HEK293 (cell line): Measurements from ENCODE around the gene LDLRAD3.

Source experiments
- CTCF ChIA-PET: fragments of 350-600 bp; formaldehyde crosslinking; extraction: SDS; loops from one replicate; lab custom pipeline; 2021; ENCODE audit warnings: antibody characterized with exemption; lab: Yijun Ruan, JAX
- POLR2A ChIA-PET: fragments of 300-600 bp; formaldehyde crosslinking; extraction: SDS; loops from one replicate; lab custom pipeline; 2020; ENCODE audit warnings: antibody characterized with exemption, inconsistent platforms; lab: Yijun Ruan, JAX
- H3K27ac ChIP-seq: fragments of 200-500 bp; sonication (Bioruptor generic); 2 replicates; pipeline ENCODE4 v1.5.1; 2014; ENCODE audit warnings: low read depth, low read length, control low read depth, inconsistent platforms; ENCODE audit errors: extremely low read depth
- H3K36me3 ChIP-seq, 2 experiments: fragments of 200-500 bp in 1 of 2; sonication (Bioruptor generic) in 1 of 2; 1 replicate in 1 of 2; 2 replicates in 1 of 2; pipeline ENCODE4 v1.5.1; 2014 to 2017; ENCODE audit warnings: inconsistent platforms in 2 of 2, low read length in 2 of 2; ENCODE audit not compliant: control insufficient read depth in 2 of 2, insufficient read depth in 1 of 2
- H3K4me1 ChIP-seq: fragments of 200-500 bp; sonication (Bioruptor generic); 2 replicates; pipeline ENCODE4 v1.5.1; 2014; ENCODE audit warnings: mild to moderate bottlenecking, low read length, inconsistent platforms; ENCODE audit not compliant: control insufficient read depth, insufficient read depth
- H3K4me3 ChIP-seq: 2 replicates; pipeline ENCODE4 v1.5.1; 2011; ENCODE audit warnings: low read depth, mild to moderate bottlenecking, control low read depth, low read length, moderate library complexity
- H3K9me3 ChIP-seq: fragments of 200-500 bp; sonication (Bioruptor generic); 2 replicates; pipeline ENCODE4 v1.5.1; 2014; ENCODE audit warnings: low read depth, low read length, inconsistent platforms; ENCODE audit not compliant: control insufficient read depth, insufficient read depth
- MZF1 ChIP-seq: fragments of 450-650 bp; formaldehyde crosslinking; IDR thresholded peaks from 2 replicates; pipeline ENCODE4 v1.5.1; 2017; ENCODE audit warnings: missing biosample characterization, missing genetic modification characterization, borderline replicate concordance
- SALL2 ChIP-seq: fragments of 450-650 bp; formaldehyde crosslinking; IDR thresholded peaks from 2 replicates; pipeline ENCODE4 v1.5.0; 2017; ENCODE audit warnings: missing biosample characterization, mild to moderate bottlenecking, missing genetic modification characterization, borderline replicate concordance
- ZFP37 ChIP-seq: fragments of 450-650 bp; formaldehyde crosslinking; IDR thresholded peaks from 2 replicates; pipeline ENCODE4 v1.5.1; 2016; ENCODE audit warnings: missing biosample characterization, missing genetic modification characterization
- ZFP41 ChIP-seq: fragments of 450-650 bp; formaldehyde crosslinking; IDR thresholded peaks from 2 replicates; pipeline ENCODE4 v1.5.1; 2016; ENCODE audit warnings: missing biosample characterization, missing genetic modification characterization, borderline replicate concordance
- ZNF114 ChIP-seq: fragments of 450-650 bp; formaldehyde crosslinking; IDR thresholded peaks from 2 replicates; pipeline ENCODE4 v1.5.0; 2017; ENCODE audit warnings: missing biosample characterization, missing genetic modification characterization
- ZNF16 ChIP-seq: fragments of 450-650 bp; formaldehyde crosslinking; IDR thresholded peaks from 2 replicates; pipeline ENCODE4 v1.5.1; 2016; ENCODE audit warnings: low read depth, missing biosample characterization, missing genetic modification characterization
- ZNF221 ChIP-seq: fragments of 450-650 bp; formaldehyde crosslinking; IDR thresholded peaks from 2 replicates; pipeline ENCODE4 v1.5.1; 2017; ENCODE audit warnings: missing biosample characterization, missing genetic modification characterization, borderline replicate concordance
- ZNF24 ChIP-seq: fragments of 450-650 bp; formaldehyde crosslinking; IDR thresholded peaks from 2 replicates; pipeline ENCODE4 v1.5.1; 2016; ENCODE audit warnings: missing biosample characterization, missing genetic modification characterization
- ZNF585B ChIP-seq: fragments of 450-650 bp; formaldehyde crosslinking; IDR thresholded peaks from 2 replicates; pipeline ENCODE4 v1.5.1; 2016; ENCODE audit warnings: missing biosample characterization, missing genetic modification characterization
- ZNF707 ChIP-seq: fragments of 450-650 bp; formaldehyde crosslinking; IDR thresholded peaks from 2 replicates; pipeline ENCODE4 v1.5.1; 2016; ENCODE audit warnings: missing biosample characterization, missing genetic modification characterization
- ZNF776 ChIP-seq: fragments of 450-650 bp; formaldehyde crosslinking; IDR thresholded peaks from 2 replicates; pipeline ENCODE4 v1.5.0; 2017; ENCODE audit warnings: missing biosample characterization, missing genetic modification characterization, borderline replicate concordance
- TF ChIP-seq, protein P1 (sequence below): fragments of 450-650 bp; formaldehyde crosslinking; IDR thresholded peaks from 2 replicates; pipeline ENCODE4 v1.5.1; 2016; ENCODE audit warnings: missing biosample characterization, missing genetic modification characterization
- TF ChIP-seq, protein P2 (sequence below): fragments of 450-650 bp; formaldehyde crosslinking; IDR thresholded peaks from 2 replicates; pipeline ENCODE4 v1.5.1; 2017; ENCODE audit warnings: missing biosample characterization, missing genetic modification characterization
- TF ChIP-seq, protein P3 (sequence below): fragments of 450-650 bp; formaldehyde crosslinking; IDR thresholded peaks from 2 replicates; pipeline ENCODE4 v1.5.1; 2016; ENCODE audit warnings: missing biosample characterization, missing genetic modification characterization
- TF ChIP-seq, protein P4 (sequence below): fragments of 450-650 bp; formaldehyde crosslinking; IDR thresholded peaks from 2 replicates; pipeline ENCODE4 v1.5.1; 2016; ENCODE audit warnings: missing biosample characterization, missing genetic modification characterization, borderline replicate concordance
- TF ChIP-seq, protein P5 (sequence below): fragments of 450-650 bp; formaldehyde crosslinking; IDR thresholded peaks from 2 replicates; pipeline ENCODE4 v1.5.1; 2016; ENCODE audit warnings: missing biosample characterization, missing genetic modification characterization, borderline replicate concordance
- TF ChIP-seq, protein P6 (sequence below): fragments of 450-650 bp; formaldehyde crosslinking; IDR thresholded peaks from 2 replicates; pipeline ENCODE4; 2016; ENCODE audit warnings: missing biosample characterization, missing genetic modification characterization

Gene LDLRAD3

DNA sequence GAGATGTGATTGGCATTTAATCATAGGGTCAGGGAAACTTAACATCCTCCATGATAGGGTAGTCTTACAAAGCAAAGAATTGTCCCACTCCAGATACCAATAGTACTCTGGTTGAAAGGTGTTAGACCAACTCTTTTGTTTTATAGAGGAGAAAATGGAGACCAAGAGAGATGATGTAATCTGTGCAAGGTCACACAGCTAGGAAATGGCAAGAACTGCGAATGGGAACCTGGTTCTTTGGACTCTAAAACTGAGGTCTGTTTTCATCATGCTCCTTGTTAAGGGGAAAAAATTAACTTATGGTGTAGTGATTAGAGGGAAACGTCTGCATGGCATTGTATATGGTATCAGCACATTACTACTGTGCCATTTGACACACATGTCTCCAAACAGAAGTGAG, 174.2 kb downstream of the LDLRAD3 start:
- Histone ChIP-seq H3K4me3 (no peak overlapping the region), H3K36me3 (no peaks in the 10 kb centered on the region), H3K9me3 (no peaks in the 10 kb centered on the region), H3K27ac (no peak overlapping the region), H3K4me1 (no peaks in the 10 kb centered on the region)
- ChIA-PET POLR2A (no interaction called here), CTCF (interaction anchor here (0.6 to 1.7 kb wide), 4 partner anchors 14 to 236 kb away, joined by 3 to 7 read pairs (median 4); no protein-coding TSS in a partner anchor)
- TF ChIP-seq ZNF221 (tag by site-specific recombination), result no peak
- TF ChIP-seq, protein P1, sequence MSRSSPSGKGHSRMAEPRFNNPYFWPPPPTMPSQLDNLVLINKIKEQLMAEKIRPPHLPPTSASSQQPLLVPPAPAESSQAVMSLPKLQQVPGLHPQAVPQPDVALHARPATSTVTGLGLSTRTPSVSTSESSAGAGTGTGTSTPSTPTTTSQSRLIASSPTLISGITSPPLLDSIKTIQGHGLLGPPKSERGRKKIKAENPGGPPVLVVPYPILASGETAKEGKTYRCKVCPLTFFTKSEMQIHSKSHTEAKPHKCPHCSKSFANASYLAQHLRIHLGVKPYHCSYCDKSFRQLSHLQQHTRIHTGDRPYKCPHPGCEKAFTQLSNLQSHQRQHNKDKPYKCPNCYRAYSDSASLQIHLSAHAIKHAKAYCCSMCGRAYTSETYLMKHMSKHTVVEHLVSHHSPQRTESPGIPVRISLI, result no peak
- TF ChIP-seq, protein P2, sequence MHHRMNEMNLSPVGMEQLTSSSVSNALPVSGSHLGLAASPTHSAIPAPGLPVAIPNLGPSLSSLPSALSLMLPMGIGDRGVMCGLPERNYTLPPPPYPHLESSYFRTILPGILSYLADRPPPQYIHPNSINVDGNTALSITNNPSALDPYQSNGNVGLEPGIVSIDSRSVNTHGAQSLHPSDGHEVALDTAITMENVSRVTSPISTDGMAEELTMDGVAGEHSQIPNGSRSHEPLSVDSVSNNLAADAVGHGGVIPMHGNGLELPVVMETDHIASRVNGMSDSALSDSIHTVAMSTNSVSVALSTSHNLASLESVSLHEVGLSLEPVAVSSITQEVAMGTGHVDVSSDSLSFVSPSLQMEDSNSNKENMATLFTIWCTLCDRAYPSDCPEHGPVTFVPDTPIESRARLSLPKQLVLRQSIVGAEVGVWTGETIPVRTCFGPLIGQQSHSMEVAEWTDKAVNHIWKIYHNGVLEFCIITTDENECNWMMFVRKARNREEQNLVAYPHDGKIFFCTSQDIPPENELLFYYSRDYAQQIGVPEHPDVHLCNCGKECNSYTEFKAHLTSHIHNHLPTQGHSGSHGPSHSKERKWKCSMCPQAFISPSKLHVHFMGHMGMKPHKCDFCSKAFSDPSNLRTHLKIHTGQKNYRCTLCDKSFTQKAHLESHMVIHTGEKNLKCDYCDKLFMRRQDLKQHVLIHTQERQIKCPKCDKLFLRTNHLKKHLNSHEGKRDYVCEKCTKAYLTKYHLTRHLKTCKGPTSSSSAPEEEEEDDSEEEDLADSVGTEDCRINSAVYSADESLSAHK (tag by site-specific recombination), result no peak
- TF ChIP-seq SALL2 (tag by site-specific recombination), result no peak
- TF ChIP-seq, protein P3, sequence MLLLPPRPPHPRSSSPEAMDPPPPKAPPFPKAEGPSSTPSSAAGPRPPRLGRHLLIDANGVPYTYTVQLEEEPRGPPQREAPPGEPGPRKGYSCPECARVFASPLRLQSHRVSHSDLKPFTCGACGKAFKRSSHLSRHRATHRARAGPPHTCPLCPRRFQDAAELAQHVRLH (tag by site-specific recombination), result no peak
- TF ChIP-seq ZNF24 (tag by site-specific recombination), result no peak
- TF ChIP-seq, protein P4, sequence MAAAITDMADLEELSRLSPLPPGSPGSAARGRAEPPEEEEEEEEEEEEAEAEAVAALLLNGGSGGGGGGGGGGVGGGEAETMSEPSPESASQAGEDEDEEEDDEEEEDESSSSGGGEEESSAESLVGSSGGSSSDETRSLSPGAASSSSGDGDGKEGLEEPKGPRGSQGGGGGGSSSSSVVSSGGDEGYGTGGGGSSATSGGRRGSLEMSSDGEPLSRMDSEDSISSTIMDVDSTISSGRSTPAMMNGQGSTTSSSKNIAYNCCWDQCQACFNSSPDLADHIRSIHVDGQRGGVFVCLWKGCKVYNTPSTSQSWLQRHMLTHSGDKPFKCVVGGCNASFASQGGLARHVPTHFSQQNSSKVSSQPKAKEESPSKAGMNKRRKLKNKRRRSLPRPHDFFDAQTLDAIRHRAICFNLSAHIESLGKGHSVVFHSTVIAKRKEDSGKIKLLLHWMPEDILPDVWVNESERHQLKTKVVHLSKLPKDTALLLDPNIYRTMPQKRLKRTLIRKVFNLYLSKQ (tag by site-specific recombination), result no peak
- TF ChIP-seq, protein P5, sequence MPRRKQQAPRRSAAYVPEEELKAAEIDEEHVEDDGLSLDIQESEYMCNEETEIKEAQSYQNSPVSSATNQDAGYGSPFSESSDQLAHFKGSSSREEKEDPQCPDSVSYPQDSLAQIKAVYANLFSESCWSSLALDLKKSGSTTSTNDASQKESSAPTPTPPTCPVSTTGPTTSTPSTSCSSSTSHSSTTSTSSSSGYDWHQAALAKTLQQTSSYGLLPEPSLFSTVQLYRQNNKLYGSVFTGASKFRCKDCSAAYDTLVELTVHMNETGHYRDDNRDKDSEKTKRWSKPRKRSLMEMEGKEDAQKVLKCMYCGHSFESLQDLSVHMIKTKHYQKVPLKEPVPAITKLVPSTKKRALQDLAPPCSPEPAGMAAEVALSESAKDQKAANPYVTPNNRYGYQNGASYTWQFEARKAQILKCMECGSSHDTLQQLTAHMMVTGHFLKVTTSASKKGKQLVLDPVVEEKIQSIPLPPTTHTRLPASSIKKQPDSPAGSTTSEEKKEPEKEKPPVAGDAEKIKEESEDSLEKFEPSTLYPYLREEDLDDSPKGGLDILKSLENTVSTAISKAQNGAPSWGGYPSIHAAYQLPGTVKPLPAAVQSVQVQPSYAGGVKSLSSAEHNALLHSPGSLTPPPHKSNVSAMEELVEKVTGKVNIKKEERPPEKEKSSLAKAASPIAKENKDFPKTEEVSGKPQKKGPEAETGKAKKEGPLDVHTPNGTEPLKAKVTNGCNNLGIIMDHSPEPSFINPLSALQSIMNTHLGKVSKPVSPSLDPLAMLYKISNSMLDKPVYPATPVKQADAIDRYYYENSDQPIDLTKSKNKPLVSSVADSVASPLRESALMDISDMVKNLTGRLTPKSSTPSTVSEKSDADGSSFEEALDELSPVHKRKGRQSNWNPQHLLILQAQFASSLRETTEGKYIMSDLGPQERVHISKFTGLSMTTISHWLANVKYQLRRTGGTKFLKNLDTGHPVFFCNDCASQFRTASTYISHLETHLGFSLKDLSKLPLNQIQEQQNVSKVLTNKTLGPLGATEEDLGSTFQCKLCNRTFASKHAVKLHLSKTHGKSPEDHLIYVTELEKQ, result no peak
- no peak for TF ChIP-seq ZNF585B (tag by site-specific recombination)
- TF ChIP-seq ZNF776, result no peak
- no peak for TF ChIP-seq ZFP37 (tag by site-specific recombination)
- no peak for TF ChIP-seq ZNF114 (tag by site-specific recombination)
- TF ChIP-seq, protein P6, sequence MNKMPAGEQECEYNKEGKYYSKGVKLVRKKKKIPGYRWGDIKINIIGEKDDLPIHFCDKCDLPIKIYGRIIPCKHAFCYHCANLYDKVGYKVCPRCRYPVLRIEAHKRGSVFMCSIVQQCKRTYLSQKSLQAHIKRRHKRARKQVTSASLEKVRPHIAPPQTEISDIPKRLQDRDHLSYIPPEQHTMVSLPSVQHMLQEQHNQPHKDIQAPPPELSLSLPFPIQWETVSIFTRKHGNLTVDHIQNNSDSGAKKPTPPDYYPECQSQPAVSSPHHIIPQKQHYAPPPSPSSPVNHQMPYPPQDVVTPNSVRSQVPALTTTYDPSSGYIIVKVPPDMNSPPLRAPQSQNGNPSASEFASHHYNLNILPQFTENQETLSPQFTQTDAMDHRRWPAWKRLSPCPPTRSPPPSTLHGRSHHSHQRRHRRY (tag by site-specific recombination), result no peak
- TF ChIP-seq ZNF707 (tag by site-specific recombination), result no peak
- TF ChIP-seq ZNF16, result no peak
- TF ChIP-seq MZF1 (tag by site-specific recombination), result no peak
- TF ChIP-seq ZFP41 (tag by site-specific recombination), result no peak
- TF ChIP-seq, all 188 proteins: peak for 0
